Measurements from ENCODE around the gene CSE1L.

GRCh38 chr20:49001741-49002140, 44.4 kb upstream of the CSE1L start:
- TF ChIP-seq CTCF (conservative IDR thresholded peaks at IDR 0.05; ENCODE audit: low read depth, low read length) (no peak), EZH2 (IDR thresholded peaks at IDR 0.05; ENCODE audit: borderline replicate concordance, low read depth, low read length, poor library complexity, severe bottlenecking) (no peak)
